Germinal center (tissue), 1 donor: ENCODE data around the gene CANX.
"Not testable (repeated sequence)": the region's sequence is repeated elsewhere in the genome, so short reads cannot be mapped to it uniquely, and the experiment has no call there.

Source experiments
- DNase-seq: peaks from one replicate; pipeline ENCODE4 v3.0.0; 2012; ENCODE audit warnings: mixed read lengths, low spot score

Gene CANX

GRCh38 chr5:179698935-179699615, at the start of gene CANX:
Gene CANX (plus strand): TSS chr5:179698967. CDS start chr5:179705682, 6,715 bp downstream.
- DNase-seq, result no peak

- DNase-seq, result not testable (repeated sequence)
Measured at GRCh38 chr5:179649166-179649703, 49.5 kb upstream of the CANX start.

- not testable (repeated sequence) for DNase-seq
Measured at GRCh38 chr5:179650245-179650644, 48.5 kb upstream of the CANX start.

GRCh38 chr5:179653135-179653534, 45.6 kb upstream of the CANX start:
- not testable (repeated sequence) for DNase-seq

- not testable (repeated sequence) for DNase-seq
Measured at GRCh38 chr5:179657302-179658178, 41.2 kb upstream of the CANX start.

- DNase-seq, result not testable (repeated sequence)
Measured at GRCh38 chr5:179658179-179658856, 40.4 kb upstream of the CANX start.

GRCh38 chr5:179661647-179662046, 37.1 kb upstream of the CANX start:
- DNase-seq, result not testable (repeated sequence)

- DNase-seq, result peak; percentile 31
Measured at GRCh38 chr5:179668391-179668790, 30.4 kb upstream of the CANX start.

- peak; percentile 93 for DNase-seq
Measured at GRCh38 chr5:179678223-179679013, 20.3 kb upstream of the CANX start.

- peak; percentile 54 for DNase-seq
Measured at GRCh38 chr5:179679014-179679674, 19.6 kb upstream of the CANX start.

- no peak for DNase-seq
Measured at GRCh38 chr5:179680014-179680779, 18.6 kb upstream of the CANX start.

- DNase-seq, result no peak
Measured at GRCh38 chr5:179680780-179681401, 17.9 kb upstream of the CANX start, which contains the start of gene CBY3. Gene CBY3 (minus strand): TSS chr5:179681034. CDS start chr5:179680918, 116 bp downstream.

GRCh38 chr5:179689212-179689611, 9.6 kb upstream of the CANX start:
- DNase-seq, result not testable (repeated sequence)

GRCh38 chr5:179694561-179694960, 4.2 kb upstream of the CANX start:
- no peak for DNase-seq

GRCh38 chr5:179696603-179697002, 2.2 kb upstream of the CANX start:
- no peak for DNase-seq

- no peak for DNase-seq
Measured at GRCh38 chr5:179697108-179697507, 1.7 kb upstream of the CANX start.

- DNase-seq, result not testable (repeated sequence)
Measured at GRCh38 chr5:179697543-179697942, 1.2 kb upstream of the CANX start.

- DNase-seq, result peak; percentile 100
Measured at GRCh38 chr5:179697993-179698934, 503 bp upstream of the CANX start.
